ENCODE data around the gene ITGA6.

DNA sequence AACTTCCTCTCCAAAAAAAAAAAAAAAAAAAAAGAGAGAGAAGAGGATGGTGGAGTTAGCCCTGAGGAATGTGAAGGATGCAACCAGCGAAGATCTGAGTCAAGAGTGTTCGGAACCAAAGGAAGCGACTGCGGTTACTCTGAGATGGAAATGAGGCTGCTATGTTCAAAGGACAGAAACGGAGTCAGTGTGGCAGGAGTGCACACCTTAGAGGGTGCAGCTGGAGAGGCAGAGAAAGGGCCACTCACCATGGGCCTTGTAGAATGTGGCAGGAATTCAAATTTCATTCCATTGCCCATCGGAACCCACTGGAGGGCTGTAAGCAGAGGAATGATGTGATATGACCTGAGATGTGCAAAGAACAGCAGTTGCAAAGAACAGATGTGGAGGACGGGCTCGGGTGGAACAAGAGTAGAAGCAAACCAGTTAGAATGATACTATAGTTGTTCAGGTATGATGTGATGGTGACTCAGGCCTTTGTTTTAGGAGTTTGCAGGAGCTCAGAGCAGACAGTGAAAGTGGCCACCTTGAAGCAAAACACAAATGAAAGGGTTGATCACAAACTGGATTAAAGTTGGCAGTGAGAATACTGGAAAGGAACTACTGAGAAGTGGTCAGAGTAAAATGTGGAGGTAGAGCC, 22.6 kb downstream of the ITGA6 start:
- TF ChIP-seq, protein P1, sequence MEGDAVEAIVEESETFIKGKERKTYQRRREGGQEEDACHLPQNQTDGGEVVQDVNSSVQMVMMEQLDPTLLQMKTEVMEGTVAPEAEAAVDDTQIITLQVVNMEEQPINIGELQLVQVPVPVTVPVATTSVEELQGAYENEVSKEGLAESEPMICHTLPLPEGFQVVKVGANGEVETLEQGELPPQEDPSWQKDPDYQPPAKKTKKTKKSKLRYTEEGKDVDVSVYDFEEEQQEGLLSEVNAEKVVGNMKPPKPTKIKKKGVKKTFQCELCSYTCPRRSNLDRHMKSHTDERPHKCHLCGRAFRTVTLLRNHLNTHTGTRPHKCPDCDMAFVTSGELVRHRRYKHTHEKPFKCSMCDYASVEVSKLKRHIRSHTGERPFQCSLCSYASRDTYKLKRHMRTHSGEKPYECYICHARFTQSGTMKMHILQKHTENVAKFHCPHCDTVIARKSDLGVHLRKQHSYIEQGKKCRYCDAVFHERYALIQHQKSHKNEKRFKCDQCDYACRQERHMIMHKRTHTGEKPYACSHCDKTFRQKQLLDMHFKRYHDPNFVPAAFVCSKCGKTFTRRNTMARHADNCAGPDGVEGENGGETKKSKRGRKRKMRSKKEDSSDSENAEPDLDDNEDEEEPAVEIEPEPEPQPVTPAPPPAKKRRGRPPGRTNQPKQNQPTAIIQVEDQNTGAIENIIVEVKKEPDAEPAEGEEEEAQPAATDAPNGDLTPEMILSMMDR (IDR thresholded peaks at IDR 0.05): no peak
- TF ChIP-seq POLR2A (IDR thresholded peaks at IDR 0.05): no peak
